K562 treated with DMSO at 1 percent for 48 hours (cell line): ENCODE results near the gene MAD2L1. TPM values are rescaled to one million over a fixed set of nuclear protein-coding genes. Genes with fewer than 3 reads are reported as not detected.

Experiments
- total RNA-seq: library from RNA; unstranded; fragments of 300-600 nt; gene quantifications from 2 replicates; pipeline ENCODE4 v1.2.3, GENCODE V29; 2022; ENCODE audit warnings: low replicate concordance; ENCODE audit errors: extremely low read depth

Gene MAD2L1
- total RNA-seq: not detected in 2 replicates

DNA sequence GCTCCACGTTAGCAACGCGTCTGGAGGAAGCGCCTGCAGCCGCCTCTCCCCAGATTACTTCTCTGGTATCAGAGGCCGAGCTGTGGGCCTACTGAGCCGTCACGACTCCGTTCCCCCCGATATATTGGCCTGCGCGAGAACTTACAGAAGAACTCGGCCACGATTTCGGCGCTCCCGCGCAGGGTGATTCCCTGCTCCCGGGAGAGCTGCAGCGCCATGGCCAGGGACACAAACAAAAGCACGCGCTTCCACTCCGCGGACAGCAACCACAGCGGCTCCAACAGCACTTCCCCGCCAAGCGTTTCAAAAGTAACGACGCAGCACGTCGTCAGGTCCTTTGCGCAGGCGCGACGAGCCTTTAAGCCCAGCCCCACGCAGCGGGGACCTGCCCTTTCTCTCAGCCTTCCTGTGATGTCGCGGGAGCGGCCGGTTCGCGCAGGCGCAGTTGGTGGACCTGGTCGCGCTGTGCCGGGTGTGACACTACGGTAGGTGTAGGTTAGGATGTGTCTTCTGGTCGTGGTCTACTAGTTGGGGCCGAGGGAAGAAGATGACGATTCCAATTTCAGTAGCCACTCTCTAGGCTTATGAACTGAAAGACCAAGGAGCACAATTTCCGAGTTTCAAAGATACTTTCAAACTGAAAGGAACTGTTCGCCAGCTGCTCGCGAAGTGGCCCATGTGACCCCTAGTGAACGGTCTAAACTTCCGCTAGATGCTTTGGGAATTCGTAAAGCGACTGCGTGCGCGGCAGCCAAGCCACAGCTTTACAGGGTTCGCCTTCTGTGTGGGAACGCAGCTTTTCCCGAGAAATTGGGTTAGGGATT, at the start of gene MAD2L1:
MAD2L1 (minus strand) TSS at position 332 of the 824 bp plus-strand sequence; CDS start at position 218, 114 bp downstream.

